ENCODE measurements around the gene ZNF488. TPM values are rescaled to one million over a fixed set of nuclear protein-coding genes. Genes with fewer than 3 reads are reported as not detected.
A peak's percentile ranks its signal among the peaks of the same experiment; 100 is the strongest.

The ZNF488 gene
- polyA plus RNA-seq, 1 of the 3 experiments (the other 2 are of a cell fraction), result 0.59 TPM

GRCh38 chr10:47346581-47347302, 37.4 kb downstream of the ZNF488 start:
- Histone ChIP-seq H3K27ac (ENCODE audit: low read depth in 2 of 2, low read length in 1 of 2) (peak overlapping the region in 1 of 2 experiments; percentile 85; a peak in 1 of 4 replicates), H3K36me3 (replicated peaks in 1 of 2; ENCODE audit: control insufficient read depth in 1 of 2, insufficient read depth in 2 of 2, low read length in 1 of 2) (no peaks in the 10 kb centered on the region), H4K20me1 (ENCODE audit: insufficient read depth) (no peaks in the 10 kb centered on the region), H3K27me3 (ENCODE audit: insufficient read depth) (peaks cover 28% of the 10 kb centered on the region), H3K4me2 (no peak overlapping the region), H3F3A (replicated peaks; ENCODE audit: insufficient read depth) (no peaks in the 10 kb centered on the region), H3K9me2 (0 out of 2 replicates have a peak, but pooled peaks cover 4% of the 10 kb centered on the region), H3K9me3 (no peaks in the 10 kb centered on the region), H3K4me3 (ENCODE audit: low read depth in 2 of 2, low read length in 1 of 2) (no peak overlapping the region), H3K9ac (no peak overlapping the region), H3K4me1 (ENCODE audit: control insufficient read depth in 1 of 2, insufficient read depth in 2 of 2, low read depth in 1 of 2, low read length in 1 of 2) (peaks cover 0 to 33% of the 10 kb centered on the region in 2 experiments; a peak in 2 of 4 replicates), H2AFZ (ENCODE audit: low read depth) (no peak overlapping the region), H3K79me2 (ENCODE audit: insufficient read depth) (no peaks in the 10 kb centered on the region)
- 61% methylated on average over 13 of the region's 13 CpGs for WGBS (ENCODE audit: low lambda C conversion rate)
- no peak for TF ChIP-seq CTCF (IDR thresholded peaks at IDR 0.05)
- no peak for TF ChIP-seq REST (IDR thresholded peaks at IDR 0.05; ENCODE audit: low read depth, low read length)
- no peak for TF ChIP-seq JUND (IDR thresholded peaks at IDR 0.05)
- TF ChIP-seq ELF1 (IDR thresholded peaks at IDR 0.05), result no peak
- no peak for DNase-seq
- CTCF ChIA-PET, result interaction anchor here (0.6 to 5.2 kb wide), 4 partner anchors 14 to 322 kb away, joined by 3 to 23 read pairs (median 8); no protein-coding TSS in a partner anchor
- POLR2A ChIA-PET, result no interaction called here

- Histone ChIP-seq H3K4me1 (ENCODE audit: control insufficient read depth in 1 of 2, insufficient read depth in 2 of 2, low read depth in 1 of 2, low read length in 1 of 2) (peaks cover 0 to 33% of the 10 kb centered on the region in 2 experiments; a peak in 2 of 4 replicates), H3K4me2 (no peak overlapping the region), H3K27ac (ENCODE audit: low read depth in 2 of 2, low read length in 1 of 2) (no peak overlapping the region), H3K79me2 (ENCODE audit: insufficient read depth) (no peaks in the 10 kb centered on the region), H3F3A (replicated peaks; ENCODE audit: insufficient read depth) (no peaks in the 10 kb centered on the region), H3K9me2 (0 out of 2 replicates have a peak, but pooled peaks cover 4% of the 10 kb centered on the region), H3K36me3 (replicated peaks in 1 of 2; ENCODE audit: control insufficient read depth in 1 of 2, insufficient read depth in 2 of 2, low read length in 1 of 2) (no peaks in the 10 kb centered on the region), H2AFZ (ENCODE audit: low read depth) (no peak overlapping the region), H3K9ac (no peak overlapping the region), H3K27me3 (ENCODE audit: insufficient read depth) (peaks cover 28% of the 10 kb centered on the region), H4K20me1 (ENCODE audit: insufficient read depth) (no peaks in the 10 kb centered on the region), H3K9me3 (no peaks in the 10 kb centered on the region), H3K4me3 (ENCODE audit: low read depth in 2 of 2, low read length in 1 of 2) (no peak overlapping the region)
- no peak for DNase-seq
- WGBS (ENCODE audit: low lambda C conversion rate), result 55% methylated on average over 13 of the region's 13 CpGs
- POLR2A ChIA-PET, result no interaction called here
- TF ChIP-seq MEF2A (IDR thresholded peaks at IDR 0.05; ENCODE audit: borderline replicate concordance, low read depth), result no peak
- TF ChIP-seq EP300 (IDR thresholded peaks at IDR 0.05; ENCODE audit: borderline replicate concordance in 1 of 2, low read depth in 1 of 2, low read length in 1 of 2), result no peak
- no peak for TF ChIP-seq TCF12 (IDR thresholded peaks at IDR 0.05)
- no peak for TF ChIP-seq RFX5 (IDR thresholded peaks at IDR 0.05; ENCODE audit: low read length)
- CTCF ChIA-PET, result interaction anchor here (0.8 to 5.2 kb wide), 5 partner anchors 14 to 353 kb away, joined by 4 to 23 read pairs (median 6); no protein-coding TSS in a partner anchor
Observed at GRCh38 chr10:47344996-47345870, 38.9 kb downstream of the ZNF488 start.
